HCT116 (cell line): ENCODE data around the gene CLDN20. TPM values are rescaled to one million over a fixed set of nuclear protein-coding genes. Genes with fewer than 3 reads are reported as not detected.

Source experiments
- ATAC-seq: fragments of 200-7000 bp; cut with Tn5 transposase; 2 replicates; pipeline ENCODE4 v1.9.1; 2020; ENCODE audit warnings: mild to moderate bottlenecking, moderate library complexity
- BruUV-seq: library from RNA; stranded (reverse); fragments of 400-500 nt; replicated peaks from 2 replicates; lab custom pipeline; 2021; lab: Mats Ljungman, UMichigan
- CTCF ChIA-PET: fragments of 300-600 bp; sonication (Branson Sonifier 250); formaldehyde crosslinking; loops from one replicate; lab custom pipeline; 2021; ENCODE audit warnings: antibody characterized with exemption; lab: Charles Lee
- POLR2A ChIA-PET: fragments of 300-600, 350-600 bp; sonication (Branson Sonifier 250); formaldehyde crosslinking; loops from one replicate; lab custom pipeline; 2021; ENCODE audit warnings: antibody characterized with exemption; lab: Charles Lee
- RAD21 ChIA-PET, 2 experiments: fragments of 300-600 bp; sonication (Branson Sonifier 250); formaldehyde crosslinking; loops; one replicate each; lab custom pipeline; 2023; ENCODE audit warnings: low total read pairs in 2 of 2; ENCODE audit not compliant: uncharacterized antibody in 2 of 2, unreplicated experiment in 2 of 2, low non-redundant PET in 1 of 2; lab: Charles Lee
- DNase-seq: peaks from one replicate; pipeline ENCODE4 v3.0.0-alpha.2; 2010; ENCODE audit warnings: low read depth, low spot score
- H2AFZ ChIP-seq: fragments of 200-600 bp; shearing (Covaris generic), sonication (generic); 2 replicates; pipeline ENCODE4 v1.6.1; 2017; ENCODE audit warnings: low read depth, mixed run types, mixed read lengths, antibody characterized with exemption, low read length; ENCODE audit not compliant: poor library complexity, severe bottlenecking
- H3K27ac ChIP-seq: 2 replicates; pipeline ENCODE4 v1.5.1; 2012; ENCODE audit warnings: low read depth, low read length
- H3K27me3 ChIP-seq: fragments of 200-600 bp; sonication (generic); 2 replicates; pipeline ENCODE4 v1.6.1; 2016; ENCODE audit warnings: mixed run types, low read length, mixed read lengths; ENCODE audit not compliant: insufficient read depth
- H3K36me3 ChIP-seq, 2 experiments: fragments of 200-500 bp in 1 of 2; fragments of 200-600 bp in 1 of 2; sonication (Bioruptor generic) in 1 of 2; sonication (generic) in 1 of 2; 2 replicates each; pipeline versions ENCODE4 v1.5.1 to v1.6.1; 2014 to 2016; ENCODE audit warnings: low read length in 2 of 2, inconsistent platforms in 1 of 2, mixed read lengths in 1 of 2, mixed run types in 1 of 2; ENCODE audit not compliant: insufficient read depth in 2 of 2, control insufficient read depth in 1 of 2
- H3K4me1 ChIP-seq, 2 experiments: fragments of 200-600 bp in 1 of 2; sonication (generic) in 1 of 2; 2 replicates each; pipeline versions ENCODE4 v1.5.1 to v1.6.1; 2012 to 2017; ENCODE audit warnings: low read length in 2 of 2, inconsistent platforms in 1 of 2, mild to moderate bottlenecking in 1 of 2, mixed read lengths in 1 of 2, mixed run types in 1 of 2, moderate library complexity in 1 of 2; ENCODE audit not compliant: insufficient read depth in 2 of 2, control insufficient read depth in 1 of 2
- H3K4me2 ChIP-seq: fragments of 200-600 bp; sonication (generic); 2 replicates; pipeline ENCODE4 v1.6.1; 2017; ENCODE audit warnings: mixed run types, low read length, mixed read lengths
- H3K4me3 ChIP-seq, 2 experiments: fragments of 200-600 bp in 1 of 2; sonication (generic) in 1 of 2; replicated peaks in 1 of 2; 2 replicates each; pipeline ENCODE4 v1.5.1; 2011 to 2016; ENCODE audit warnings: low read length in 2 of 2, control low read depth in 1 of 2, low read depth in 1 of 2, mild to moderate bottlenecking in 1 of 2, mixed read lengths in 1 of 2, mixed run types in 1 of 2
- H3K79me2 ChIP-seq: fragments of 200-600 bp; sonication (generic); 2 replicates; pipeline ENCODE4 v1.6.1; 2017; ENCODE audit warnings: mild to moderate bottlenecking, mixed run types, low read length, moderate library complexity, mixed read lengths; ENCODE audit not compliant: insufficient read depth
- H3K9ac ChIP-seq: fragments of 200-600 bp; sonication (generic); 2 replicates; pipeline ENCODE4 v1.6.1; 2016; ENCODE audit warnings: low read length, mixed read lengths
- H3K9me2 ChIP-seq: fragments of 200-600 bp; sonication (generic), shearing (Covaris generic); 2 replicates; pipeline ENCODE4 v1.6.1; 2017; ENCODE audit warnings: mixed run types, mild to moderate bottlenecking, moderate library complexity; ENCODE audit not compliant: insufficient read depth
- H3K9me3 ChIP-seq, 2 experiments: fragments of 200-500 bp in 1 of 2; fragments of 200-600 bp in 1 of 2; sonication (Bioruptor generic) in 1 of 2; sonication (generic) in 1 of 2; 2 replicates each; pipeline ENCODE4 v1.6.1; 2014 to 2017; ENCODE audit warnings: low read length in 2 of 2, mixed read lengths in 2 of 2, inconsistent platforms in 1 of 2, low read depth in 1 of 2, mild to moderate bottlenecking in 1 of 2, mixed run types in 1 of 2, moderate library complexity in 1 of 2; ENCODE audit not compliant: control insufficient read depth in 1 of 2, insufficient read depth in 1 of 2
- H4K20me1 ChIP-seq: fragments of 200-600 bp; sonication (generic), shearing (Covaris generic); 2 replicates; pipeline ENCODE4 v1.6.1; 2017; ENCODE audit warnings: mixed run types, mild to moderate bottlenecking, moderate library complexity; ENCODE audit not compliant: insufficient read depth
- CBX3 ChIP-seq: IDR thresholded peaks from 2 replicates; pipeline ENCODE4 v1.6.1; 2012; ENCODE audit warnings: low read depth
- CEBPB ChIP-seq: IDR thresholded peaks from 2 replicates; pipeline ENCODE4 v1.6.1; 2012; ENCODE audit warnings: low read depth
- EGR1 ChIP-seq: IDR thresholded peaks from 2 replicates; pipeline ENCODE4 v1.6.1; 2012; ENCODE audit warnings: low read depth
- ELF1 ChIP-seq: IDR thresholded peaks from 2 replicates; pipeline ENCODE4 v1.6.1; 2012; ENCODE audit warnings: low read depth, borderline replicate concordance
- EZH2 ChIP-seq: fragments of 200-600 bp; sonication (generic); IDR thresholded peaks from 2 replicates; pipeline ENCODE4 v1.6.1; 2017; ENCODE audit warnings: antibody characterized with exemption, mixed run types
- EZH2phosphoT487 ChIP-seq: fragments of 200-600 bp; IDR thresholded peaks from 2 replicates; pipeline ENCODE4 v1.6.1; 2018; ENCODE audit warnings: antibody characterized with exemption, borderline replicate concordance
- FOSL1 ChIP-seq: IDR thresholded peaks from 2 replicates; pipeline ENCODE4 v1.6.1; 2012; ENCODE audit warnings: low read depth
- JUND ChIP-seq: IDR thresholded peaks from 2 replicates; pipeline ENCODE4 v1.6.1; 2012
- POLR2A ChIP-seq: IDR thresholded peaks from 2 replicates; pipeline ENCODE4 v1.7.0; 2011; ENCODE audit warnings: borderline replicate concordance; ENCODE audit not compliant: insufficient read depth, insufficient read length; ENCODE audit errors: extremely low read depth
- SIN3A ChIP-seq: IDR thresholded peaks from 2 replicates; pipeline ENCODE4 v1.6.1; 2012; ENCODE audit warnings: low read depth
- SP1 ChIP-seq: IDR thresholded peaks from 2 replicates; pipeline ENCODE4 v1.6.1; 2012; ENCODE audit warnings: low read depth
- SRF ChIP-seq: IDR thresholded peaks from 2 replicates; pipeline ENCODE4 v1.6.1; 2012; ENCODE audit warnings: low read depth
- TCF7L2 ChIP-seq: IDR thresholded peaks from 2 replicates; pipeline ENCODE4 v1.7.0; 2011; ENCODE audit warnings: borderline replicate concordance, inconsistent platforms; ENCODE audit not compliant: insufficient read depth, insufficient read length; ENCODE audit errors: extremely low read depth
- YY1 ChIP-seq: IDR thresholded peaks from 2 replicates; pipeline ENCODE4 v1.6.1; 2011; ENCODE audit warnings: low read length, low read depth, moderate library complexity, mild to moderate bottlenecking; ENCODE audit not compliant: insufficient replicate concordance; ENCODE audit errors: extremely low read depth
- ZFX ChIP-seq: fragments of 450-650 bp; IDR thresholded peaks from 2 replicates; pipeline ENCODE4 v1.6.1; 2017
- intact Hi-C: fragments of 100-400 bp; cut with micrococcal nuclease; formaldehyde crosslinking; loops from 2 replicates; pipeline ENCODE4 v1.10.0; 2022
- total RNA-seq: library from RNA; stranded (reverse); gene quantifications from one replicate; pipeline ENCODE4 v1.2.1, GENCODE V29; 2021; ENCODE audit not compliant: unreplicated experiment
- TF ChIP-seq, protein P1 (sequence below): IDR thresholded peaks from 2 replicates; pipeline ENCODE4 v1.6.1; 2012
- TF ChIP-seq, protein P2 (sequence below): IDR thresholded peaks from 2 replicates; pipeline ENCODE4 v1.6.1; 2012; ENCODE audit warnings: low read depth
- TF ChIP-seq, protein P3 (sequence below), 3 experiments: fragments of 200-600 bp in 1 of 3; sonication (generic) in 1 of 3; IDR thresholded peaks in 2 of 3; conservative IDR thresholded peaks in 1 of 3; 2 replicates each; pipeline ENCODE4 v1.5.1; 2012 to 2017; ENCODE audit warnings: low read depth in 2 of 3, low read length in 2 of 3, antibody characterized with exemption in 1 of 3, borderline replicate concordance in 1 of 3, control low read depth in 1 of 3, mild to moderate bottlenecking in 1 of 3, mixed read lengths in 1 of 3, mixed run types in 1 of 3, moderate library complexity in 1 of 3; ENCODE audit not compliant: insufficient read depth in 1 of 3
- TF ChIP-seq, protein P4 (sequence below): IDR thresholded peaks from 2 replicates; pipeline ENCODE4 v1.6.1; 2012

The CLDN20 gene
- total RNA-seq, 1 experiment from 2014 or later: not detected

DNA sequence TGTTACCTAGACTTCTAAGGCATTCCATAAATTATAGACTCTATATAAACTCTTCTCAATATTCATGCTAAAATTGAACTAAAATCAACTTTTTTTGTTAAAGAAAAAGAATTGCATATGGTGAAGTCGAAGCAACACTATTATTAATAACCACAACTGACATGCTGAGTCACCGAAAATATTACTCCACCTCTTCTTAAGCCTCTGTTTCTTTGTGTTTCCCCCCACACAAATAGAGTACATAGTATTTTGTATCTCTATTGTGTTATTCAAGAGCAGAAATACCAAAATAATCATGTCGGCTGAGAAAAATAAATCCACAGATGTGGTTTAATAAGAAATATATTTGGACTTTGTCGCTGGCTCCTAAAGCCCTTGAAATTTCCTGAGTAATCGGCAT, 26.7 kb downstream of the CLDN20 start:
- peaks cover 0 to 11% of the 10 kb centered on the region in 2 experiments for H3K36me3 ChIP-seq

More for the DNA sequence above, 26.7 kb downstream of the CLDN20 start:
- no peak for DNase-seq
- POLR2A ChIA-PET: no interaction called here
- no peak overlapping the region for H2AFZ ChIP-seq
- H3K9me2 ChIP-seq: no peaks in the 10 kb centered on the region
- no peak for ATAC-seq
- no peaks in the 10 kb centered on the region for H4K20me1 ChIP-seq
- H3K9ac ChIP-seq: no peak overlapping the region
- intact Hi-C loops: no loop called here
- H3K27ac ChIP-seq: no peak overlapping the region
- no peaks in the 10 kb centered on the region for H3K27me3 ChIP-seq
- no peak overlapping the region for H3K4me2 ChIP-seq
- TF ChIP-seq, protein P1, sequence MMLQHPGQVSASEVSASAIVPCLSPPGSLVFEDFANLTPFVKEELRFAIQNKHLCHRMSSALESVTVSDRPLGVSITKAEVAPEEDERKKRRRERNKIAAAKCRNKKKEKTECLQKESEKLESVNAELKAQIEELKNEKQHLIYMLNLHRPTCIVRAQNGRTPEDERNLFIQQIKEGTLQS: no peak
- no peak for TF ChIP-seq ZFX
- TF ChIP-seq, protein P2, sequence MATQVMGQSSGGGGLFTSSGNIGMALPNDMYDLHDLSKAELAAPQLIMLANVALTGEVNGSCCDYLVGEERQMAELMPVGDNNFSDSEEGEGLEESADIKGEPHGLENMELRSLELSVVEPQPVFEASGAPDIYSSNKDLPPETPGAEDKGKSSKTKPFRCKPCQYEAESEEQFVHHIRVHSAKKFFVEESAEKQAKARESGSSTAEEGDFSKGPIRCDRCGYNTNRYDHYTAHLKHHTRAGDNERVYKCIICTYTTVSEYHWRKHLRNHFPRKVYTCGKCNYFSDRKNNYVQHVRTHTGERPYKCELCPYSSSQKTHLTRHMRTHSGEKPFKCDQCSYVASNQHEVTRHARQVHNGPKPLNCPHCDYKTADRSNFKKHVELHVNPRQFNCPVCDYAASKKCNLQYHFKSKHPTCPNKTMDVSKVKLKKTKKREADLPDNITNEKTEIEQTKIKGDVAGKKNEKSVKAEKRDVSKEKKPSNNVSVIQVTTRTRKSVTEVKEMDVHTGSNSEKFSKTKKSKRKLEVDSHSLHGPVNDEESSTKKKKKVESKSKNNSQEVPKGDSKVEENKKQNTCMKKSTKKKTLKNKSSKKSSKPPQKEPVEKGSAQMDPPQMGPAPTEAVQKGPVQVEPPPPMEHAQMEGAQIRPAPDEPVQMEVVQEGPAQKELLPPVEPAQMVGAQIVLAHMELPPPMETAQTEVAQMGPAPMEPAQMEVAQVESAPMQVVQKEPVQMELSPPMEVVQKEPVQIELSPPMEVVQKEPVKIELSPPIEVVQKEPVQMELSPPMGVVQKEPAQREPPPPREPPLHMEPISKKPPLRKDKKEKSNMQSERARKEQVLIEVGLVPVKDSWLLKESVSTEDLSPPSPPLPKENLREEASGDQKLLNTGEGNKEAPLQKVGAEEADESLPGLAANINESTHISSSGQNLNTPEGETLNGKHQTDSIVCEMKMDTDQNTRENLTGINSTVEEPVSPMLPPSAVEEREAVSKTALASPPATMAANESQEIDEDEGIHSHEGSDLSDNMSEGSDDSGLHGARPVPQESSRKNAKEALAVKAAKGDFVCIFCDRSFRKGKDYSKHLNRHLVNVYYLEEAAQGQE: no peak
- no peak for TF ChIP-seq EZH2phosphoT487
- TF ChIP-seq TCF7L2: no peak
- TF ChIP-seq SIN3A: no peak
- no peak for TF ChIP-seq POLR2A
- TF ChIP-seq ELF1: no peak
- no peak for TF ChIP-seq CBX3
- no peak for TF ChIP-seq FOSL1
- no peak for TF ChIP-seq SP1
- TF ChIP-seq, protein P3, sequence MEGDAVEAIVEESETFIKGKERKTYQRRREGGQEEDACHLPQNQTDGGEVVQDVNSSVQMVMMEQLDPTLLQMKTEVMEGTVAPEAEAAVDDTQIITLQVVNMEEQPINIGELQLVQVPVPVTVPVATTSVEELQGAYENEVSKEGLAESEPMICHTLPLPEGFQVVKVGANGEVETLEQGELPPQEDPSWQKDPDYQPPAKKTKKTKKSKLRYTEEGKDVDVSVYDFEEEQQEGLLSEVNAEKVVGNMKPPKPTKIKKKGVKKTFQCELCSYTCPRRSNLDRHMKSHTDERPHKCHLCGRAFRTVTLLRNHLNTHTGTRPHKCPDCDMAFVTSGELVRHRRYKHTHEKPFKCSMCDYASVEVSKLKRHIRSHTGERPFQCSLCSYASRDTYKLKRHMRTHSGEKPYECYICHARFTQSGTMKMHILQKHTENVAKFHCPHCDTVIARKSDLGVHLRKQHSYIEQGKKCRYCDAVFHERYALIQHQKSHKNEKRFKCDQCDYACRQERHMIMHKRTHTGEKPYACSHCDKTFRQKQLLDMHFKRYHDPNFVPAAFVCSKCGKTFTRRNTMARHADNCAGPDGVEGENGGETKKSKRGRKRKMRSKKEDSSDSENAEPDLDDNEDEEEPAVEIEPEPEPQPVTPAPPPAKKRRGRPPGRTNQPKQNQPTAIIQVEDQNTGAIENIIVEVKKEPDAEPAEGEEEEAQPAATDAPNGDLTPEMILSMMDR (IDR thresholded peaks at IDR 0.05 in 2 of 3, conservative IDR thresholded peaks at IDR 0.05 in 1 of 3; ENCODE audit: borderline replicate concordance in 1 of 3, insufficient read depth in 1 of 3, low read depth in 2 of 3, low read length in 2 of 3): no peak
- TF ChIP-seq SRF: no peak
- no peak for TF ChIP-seq JUND
- TF ChIP-seq, protein P4, sequence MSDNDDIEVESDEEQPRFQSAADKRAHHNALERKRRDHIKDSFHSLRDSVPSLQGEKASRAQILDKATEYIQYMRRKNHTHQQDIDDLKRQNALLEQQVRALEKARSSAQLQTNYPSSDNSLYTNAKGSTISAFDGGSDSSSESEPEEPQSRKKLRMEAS: no peak
- no peak for TF ChIP-seq EZH2
- no peak for TF ChIP-seq YY1
- TF ChIP-seq EGR1: no peak
- no peak for TF ChIP-seq CEBPB
- CTCF ChIA-PET: no interaction called here
- H3K4me1 ChIP-seq: peaks cover 7 to 8% of the 10 kb centered on the region in 2 experiments
- H3K4me3 ChIP-seq: no peak overlapping the region
- no TSS peak for BruUV-seq
- RAD21 ChIA-PET: no interaction called here
- no peaks in the 10 kb centered on the region for H3K9me3 ChIP-seq
- H3K79me2 ChIP-seq: peaks cover 3% of the 10 kb centered on the region; the same call in 1 of the 2 replicates
